ENCODE measurements around the gene TPST1. TPM values are rescaled to one million over a fixed set of nuclear protein-coding genes. Genes with fewer than 3 reads are reported as not detected.

TPST1 gene
- total and polyA plus RNA-seq, 9 of the 15 experiments (the other 6 are each of a cell fraction or from before 2014, with no cell fraction given): 0.15 to 2.2 (median 0.53) TPM

- no peak for TF ChIP-seq ZNF407 (IDR thresholded peaks at IDR 0.05; ENCODE audit: low read depth)
- no peak for TF ChIP-seq CAMTA2 (CRISPR knock-in tag; conservative IDR thresholded peaks at IDR 0.05)
- no peak for TF ChIP-seq ZNF778 (CRISPR knock-in tag; IDR thresholded peaks at IDR 0.05)
- no peak for TF ChIP-seq TCF7L2 (IDR thresholded peaks at IDR 0.05; ENCODE audit: low read depth, low read length)
- peak in 1 of 2 experiments; percentile 18; a peak in 1 of 4 replicates for TF ChIP-seq TBL1XR1 (IDR thresholded peaks at IDR 0.05; ENCODE audit: low read length in 2 of 2)
- TF ChIP-seq NCOR1 (IDR thresholded peaks at IDR 0.05): peak; percentile 64; the same call in 1 of the 2 replicates
- no peak for TF ChIP-seq CUX1 (CRISPR knock-in tag; IDR thresholded peaks at IDR 0.05)
- TF ChIP-seq ZNF146 (CRISPR knock-in tag; IDR thresholded peaks at IDR 0.05; ENCODE audit: unreplicated experiment): no peak
- no peak for TF ChIP-seq STAT5B (CRISPR knock-in tag; IDR thresholded peaks at IDR 0.05)
- TF ChIP-seq MBD1 (CRISPR knock-in tag; IDR thresholded peaks at IDR 0.05): no peak
- no peak for TF ChIP-seq ZSCAN29 (IDR thresholded peaks at IDR 0.05)
- no peak for TF ChIP-seq ZNF449 (CRISPR knock-in tag; IDR thresholded peaks at IDR 0.05)
- TF ChIP-seq POLR2B (IDR thresholded peaks at IDR 0.05; ENCODE audit: low read depth, partially characterized antibody): no peak
Measured at GRCh38 chr7:66250711-66251110, 45.6 kb downstream of the TPST1 start (continued).

Data from K562 (cell line).